Gastroesophageal sphincter (tissue), 3 donors: ENCODE measurements around the gene CRYBB2.

Experiments
- EP300 ChIP-seq: sonication (generic); formaldehyde crosslinking; IDR thresholded peaks from one replicate; pipeline ENCODE4 v1.6.1; 2017; ENCODE audit warnings: antibody characterized with exemption, mild to moderate bottlenecking
- POLR2A ChIP-seq, 2 donors: fragments of 450-650 bp; IDR thresholded peaks; one replicate each; pipeline ENCODE4 v1.6.1; 2017; ENCODE audit warnings: antibody characterized with exemption in 2 of 2, mild to moderate bottlenecking in 2 of 2, moderate library complexity in 1 of 2
- POLR2AphosphoS5 ChIP-seq: sonication (generic); formaldehyde crosslinking; IDR thresholded peaks from one replicate; pipeline ENCODE4 v1.6.1; 2017; ENCODE audit warnings: antibody characterized with exemption
- TF ChIP-seq, protein P1 (sequence below), 4 experiments: fragments of 200-600 bp in 2 of 4; fragments of 450-650 bp in 2 of 4; sonication (generic) in 1 of 4; IDR thresholded peaks; one replicate each; pipeline ENCODE4 v1.5.1; 2017 to 2019; ENCODE audit warnings: antibody characterized with exemption in 4 of 4, mild to moderate bottlenecking in 2 of 4, moderate library complexity in 2 of 4

- TF ChIP-seq POLR2AphosphoS5 = no peak
- TF ChIP-seq, protein P1, sequence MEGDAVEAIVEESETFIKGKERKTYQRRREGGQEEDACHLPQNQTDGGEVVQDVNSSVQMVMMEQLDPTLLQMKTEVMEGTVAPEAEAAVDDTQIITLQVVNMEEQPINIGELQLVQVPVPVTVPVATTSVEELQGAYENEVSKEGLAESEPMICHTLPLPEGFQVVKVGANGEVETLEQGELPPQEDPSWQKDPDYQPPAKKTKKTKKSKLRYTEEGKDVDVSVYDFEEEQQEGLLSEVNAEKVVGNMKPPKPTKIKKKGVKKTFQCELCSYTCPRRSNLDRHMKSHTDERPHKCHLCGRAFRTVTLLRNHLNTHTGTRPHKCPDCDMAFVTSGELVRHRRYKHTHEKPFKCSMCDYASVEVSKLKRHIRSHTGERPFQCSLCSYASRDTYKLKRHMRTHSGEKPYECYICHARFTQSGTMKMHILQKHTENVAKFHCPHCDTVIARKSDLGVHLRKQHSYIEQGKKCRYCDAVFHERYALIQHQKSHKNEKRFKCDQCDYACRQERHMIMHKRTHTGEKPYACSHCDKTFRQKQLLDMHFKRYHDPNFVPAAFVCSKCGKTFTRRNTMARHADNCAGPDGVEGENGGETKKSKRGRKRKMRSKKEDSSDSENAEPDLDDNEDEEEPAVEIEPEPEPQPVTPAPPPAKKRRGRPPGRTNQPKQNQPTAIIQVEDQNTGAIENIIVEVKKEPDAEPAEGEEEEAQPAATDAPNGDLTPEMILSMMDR (IDR thresholded peaks at IDR 0.05) = no peak
- TF ChIP-seq POLR2A (IDR thresholded peaks at IDR 0.05) = no peak
- no peak for TF ChIP-seq EP300
Observed at GRCh38 chr22:25210793-25211192, 8.6 kb upstream of the CRYBB2 start.
